Neutrophil (primary cell): ENCODE results near the gene TNFRSF25.

Source experiments
- H3K27ac ChIP-seq: fragments of 200-600 bp; sonication (generic); 2 replicates; pipeline ENCODE4 v1.5.1; 2016; ENCODE audit warnings: mild to moderate bottlenecking, moderate library complexity
- H3K27me3 ChIP-seq: fragments of 200-600 bp; sonication (generic); 2 replicates; pipeline ENCODE4 v1.6.0; 2016; ENCODE audit warnings: mild to moderate bottlenecking
- H3K36me3 ChIP-seq: fragments of 200-600 bp; sonication (generic); 2 replicates; pipeline ENCODE4 v1.5.1; 2017
- H3K4me1 ChIP-seq, 2 experiments: fragments of 200-600 bp in 1 of 2; sonication (generic) in 1 of 2; 1 replicate in 1 of 2; 2 replicates in 1 of 2; pipeline versions ENCODE4 v1.5.1 to v1.6.1; 2013 to 2016; ENCODE audit warnings: low read depth in 1 of 2, low read length in 1 of 2, mild to moderate bottlenecking in 1 of 2, moderate library complexity in 1 of 2; ENCODE audit not compliant: control insufficient read depth in 1 of 2, insufficient read depth in 1 of 2
- H3K4me3 ChIP-seq, 2 experiments: fragments of 200-600 bp in 1 of 2; sonication (generic) in 1 of 2; 1 replicate in 1 of 2; 2 replicates in 1 of 2; pipeline ENCODE4 v1.5.1; 2013 to 2016; ENCODE audit warnings: low read depth in 1 of 2, low read length in 1 of 2, mild to moderate bottlenecking in 1 of 2, moderate library complexity in 1 of 2
- H3K9me3 ChIP-seq: fragments of 200-600 bp; sonication (generic); 2 replicates; pipeline ENCODE4 v1.5.1; 2016
- TF ChIP-seq, protein P1 (sequence below): fragments of 200-600 bp; sonication (generic); IDR thresholded peaks from 2 replicates; pipeline ENCODE4 v1.5.1; 2016; ENCODE audit warnings: antibody characterized with exemption

TNFRSF25 gene

DNA sequence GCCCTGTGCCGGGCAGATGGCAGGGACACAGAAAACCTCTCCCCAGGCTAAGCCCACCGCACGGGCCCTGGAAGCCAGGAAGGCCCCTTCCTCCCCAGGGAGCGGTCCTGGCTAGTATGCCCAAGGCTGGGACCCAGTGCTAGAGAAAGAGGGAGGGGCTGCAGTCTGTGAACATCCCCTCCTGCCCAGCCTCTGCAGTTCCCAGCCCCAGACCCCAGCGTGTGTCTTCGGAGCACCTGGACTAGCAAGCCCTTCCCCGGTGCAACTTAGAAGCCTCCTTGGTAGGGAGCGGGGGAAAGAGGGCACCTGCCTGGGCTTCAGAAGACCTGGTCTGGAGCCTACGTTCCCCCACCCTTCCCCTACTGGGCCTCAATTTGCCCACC is 23.4 kb upstream of the TNFRSF25 start:
- Histone ChIP-seq H3K9me3 (no peaks in the 10 kb centered on the region), H3K27me3 (peaks cover 100% of the 10 kb centered on the region), H3K36me3 (no peaks in the 10 kb centered on the region), H3K4me1 (peaks cover 0 to 8% of the 10 kb centered on the region in 2 experiments), H3K27ac (no peak overlapping the region), H3K4me3 (no peak overlapping the region)
- TF ChIP-seq, protein P1, sequence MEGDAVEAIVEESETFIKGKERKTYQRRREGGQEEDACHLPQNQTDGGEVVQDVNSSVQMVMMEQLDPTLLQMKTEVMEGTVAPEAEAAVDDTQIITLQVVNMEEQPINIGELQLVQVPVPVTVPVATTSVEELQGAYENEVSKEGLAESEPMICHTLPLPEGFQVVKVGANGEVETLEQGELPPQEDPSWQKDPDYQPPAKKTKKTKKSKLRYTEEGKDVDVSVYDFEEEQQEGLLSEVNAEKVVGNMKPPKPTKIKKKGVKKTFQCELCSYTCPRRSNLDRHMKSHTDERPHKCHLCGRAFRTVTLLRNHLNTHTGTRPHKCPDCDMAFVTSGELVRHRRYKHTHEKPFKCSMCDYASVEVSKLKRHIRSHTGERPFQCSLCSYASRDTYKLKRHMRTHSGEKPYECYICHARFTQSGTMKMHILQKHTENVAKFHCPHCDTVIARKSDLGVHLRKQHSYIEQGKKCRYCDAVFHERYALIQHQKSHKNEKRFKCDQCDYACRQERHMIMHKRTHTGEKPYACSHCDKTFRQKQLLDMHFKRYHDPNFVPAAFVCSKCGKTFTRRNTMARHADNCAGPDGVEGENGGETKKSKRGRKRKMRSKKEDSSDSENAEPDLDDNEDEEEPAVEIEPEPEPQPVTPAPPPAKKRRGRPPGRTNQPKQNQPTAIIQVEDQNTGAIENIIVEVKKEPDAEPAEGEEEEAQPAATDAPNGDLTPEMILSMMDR, result no peak

DNA sequence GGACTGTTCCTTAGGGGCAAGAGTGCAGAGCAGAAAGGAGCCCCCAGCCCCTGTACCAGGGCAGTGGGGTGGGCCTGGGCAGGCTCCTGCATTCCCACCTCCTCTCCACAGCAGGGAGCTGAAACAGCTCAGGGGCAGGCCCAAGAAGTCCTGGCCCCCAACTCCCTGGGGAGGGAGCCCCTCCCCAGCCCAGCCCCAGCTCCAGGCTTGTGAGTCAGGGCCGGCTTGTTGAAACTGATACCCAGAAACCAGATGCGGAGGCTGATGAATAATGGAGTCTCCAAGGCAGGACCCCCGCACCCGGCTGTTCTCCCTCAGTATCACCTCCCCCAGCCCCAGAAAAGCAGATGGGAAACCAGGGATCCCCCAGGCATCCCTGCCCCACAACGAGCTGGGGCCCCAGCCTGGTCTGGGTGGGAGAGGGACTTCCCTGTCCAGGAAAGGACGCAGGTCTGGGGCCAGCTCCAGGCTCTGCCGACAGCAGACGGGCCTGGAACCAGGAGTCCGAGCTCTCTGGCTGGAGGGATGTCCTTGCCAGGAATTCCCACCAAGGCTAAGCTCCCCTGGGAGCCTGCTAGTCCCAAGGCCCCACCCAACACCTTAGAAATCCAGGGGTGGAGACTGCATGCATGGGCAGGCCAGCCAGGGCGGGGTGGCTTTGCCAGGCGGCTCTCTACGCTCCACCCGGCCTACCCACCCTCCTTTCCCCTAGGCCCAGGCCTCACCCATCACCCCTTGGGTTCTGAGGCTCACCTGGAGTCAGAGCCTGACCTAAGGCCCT is 22.8 kb upstream of the TNFRSF25 start:
- H3K4me1 ChIP-seq, result peaks cover 0 to 8% of the 10 kb centered on the region in 2 experiments
- H3K27ac ChIP-seq, result no peak overlapping the region
- H3K4me3 ChIP-seq, result no peak overlapping the region
- TF ChIP-seq, protein P1, result no peak
- peaks cover 100% of the 10 kb centered on the region for H3K27me3 ChIP-seq
- H3K9me3 ChIP-seq, result no peaks in the 10 kb centered on the region
- no peaks in the 10 kb centered on the region for H3K36me3 ChIP-seq

DNA sequence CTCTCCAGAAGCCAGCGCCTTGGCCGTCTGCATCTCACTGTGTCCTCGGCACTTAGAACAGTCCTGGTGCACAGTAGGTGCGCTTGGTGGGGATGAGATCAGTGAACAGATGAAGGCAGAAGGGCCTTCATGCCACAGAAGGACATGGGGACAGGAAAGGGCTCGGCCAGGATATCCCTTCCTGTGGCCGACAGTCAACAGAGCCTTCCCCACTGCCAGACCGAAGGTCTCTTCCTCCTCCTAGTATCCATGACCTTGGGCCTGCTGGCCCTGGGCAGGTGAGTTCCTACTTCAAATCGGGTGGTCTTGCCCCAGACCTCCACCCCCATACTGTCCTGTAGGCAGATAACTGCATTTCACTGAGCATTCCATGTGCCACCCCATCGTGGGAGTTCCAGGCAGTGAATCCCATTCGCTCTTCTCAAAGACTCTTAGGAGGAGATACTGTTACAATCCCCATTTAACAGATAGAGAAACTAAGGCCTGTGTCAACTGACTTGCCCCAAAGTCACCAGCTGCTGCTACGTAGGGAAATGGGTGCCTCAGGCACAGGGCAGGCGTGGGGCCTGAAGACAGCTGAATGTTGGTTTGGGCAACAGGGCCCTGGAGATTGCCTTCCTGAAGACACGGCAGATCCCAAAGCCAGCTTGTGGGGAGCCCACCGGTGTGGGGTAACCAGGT is 22.0 kb upstream of the TNFRSF25 start:
- Histone ChIP-seq H3K27ac (no peak overlapping the region), H3K4me1 (peaks cover 0 to 8% of the 10 kb centered on the region in 2 experiments), H3K27me3 (peaks cover 100% of the 10 kb centered on the region), H3K4me3 (no peak overlapping the region), H3K36me3 (no peaks in the 10 kb centered on the region), H3K9me3 (no peaks in the 10 kb centered on the region)
- TF ChIP-seq, protein P1, result no peak

DNA sequence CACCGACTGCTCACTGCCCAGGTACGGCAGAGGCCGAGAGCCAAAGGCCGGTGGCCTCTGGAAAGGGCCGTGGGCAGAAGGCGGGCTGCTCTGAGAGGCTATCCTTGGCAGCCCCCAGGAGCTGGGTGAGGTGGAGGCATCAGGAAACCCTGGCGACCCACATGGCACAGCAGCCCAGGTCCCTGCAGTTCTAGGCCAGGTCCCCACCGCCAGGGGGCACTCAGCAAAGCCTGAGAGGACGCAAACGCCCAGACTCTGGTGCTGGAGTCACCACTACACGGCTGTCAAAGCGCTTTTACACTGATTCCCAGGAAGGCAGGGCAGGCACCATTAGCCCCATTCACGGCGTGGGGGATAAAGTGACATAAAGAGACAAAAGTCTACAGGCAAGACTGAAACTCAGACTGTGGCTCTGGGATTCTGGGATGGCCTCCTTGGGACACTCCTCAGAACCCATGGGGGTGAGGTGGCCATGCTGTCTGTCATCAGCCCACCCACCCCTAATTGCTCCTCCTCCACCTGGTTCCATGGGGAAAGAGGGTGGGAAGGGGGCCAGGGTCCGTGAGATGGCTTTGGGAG is 20.5 kb upstream of the TNFRSF25 start:
- H3K27ac ChIP-seq, result no peak overlapping the region
- H3K4me3 ChIP-seq, result no peak overlapping the region

More for the DNA sequence above, 20.5 kb upstream of the TNFRSF25 start:
- H3K36me3 ChIP-seq, result no peaks in the 10 kb centered on the region
- no peaks in the 10 kb centered on the region for H3K9me3 ChIP-seq
- peaks cover 100% of the 10 kb centered on the region for H3K27me3 ChIP-seq
- H3K4me1 ChIP-seq, result peaks cover 0 to 8% of the 10 kb centered on the region in 2 experiments
- TF ChIP-seq, protein P1, result peak; percentile 52
